Skeletal muscle cell (primary cell): Measurements from ENCODE around the gene TRNT1.

Experiments used
- DNase-seq: peaks from one replicate; pipeline ENCODE4 v3.0.0-alpha.2; 2010; ENCODE audit warnings: low read depth
- H3K4me3 ChIP-seq: 2 replicates; pipeline ENCODE4 v1.5.1; 2011; ENCODE audit warnings: low read depth, mild to moderate bottlenecking, control low read depth, low read length, moderate library complexity

Gene TRNT1

GRCh38 chr3:3109407-3110298 lies 17.1 kb upstream of the TRNT1 start:
- DNase-seq: no peak
- H3K4me3 ChIP-seq: no peak overlapping the region

GRCh38 chr3:3110299-3110630 lies 16.5 kb upstream of the TRNT1 start, which contains the start of gene IL5RA:
TSS of gene IL5RA (minus strand) at chr3:3110374. CDS start at chr3:3104984, 5,390 bp downstream.
- DNase-seq: no peak
- no peak within 1 kb of the TSS for H3K4me3 ChIP-seq

- DNase-seq: no peak
- no peak overlapping the region for H3K4me3 ChIP-seq
These were observed 15.9 kb upstream of the TRNT1 start for GRCh38 chr3:3110749-3111361.

- H3K4me3 ChIP-seq: no peak overlapping the region
- DNase-seq: no peak
These were observed 13.6 kb upstream of the TRNT1 start for GRCh38 chr3:3113042-3113709.

- no peak for DNase-seq
- no peak overlapping the region for H3K4me3 ChIP-seq
These were observed 9.1 kb upstream of the TRNT1 start for GRCh38 chr3:3117651-3118050.

GRCh38 chr3:3119393-3119851 lies 7.3 kb upstream of the TRNT1 start:
- DNase-seq: no peak
- no peak overlapping the region for H3K4me3 ChIP-seq

- peak overlapping the region; percentile 64 for H3K4me3 ChIP-seq
- no peak for DNase-seq
These were observed 763 bp upstream of the TRNT1 start for GRCh38 chr3:3125977-3126376.

- H3K4me3 ChIP-seq: peak overlapping the region; percentile 64
- DNase-seq: no peak
These were observed 781 bp downstream of the TRNT1 start for GRCh38 chr3:3127432-3128010.

GRCh38 chr3:3129579-3129978 lies 2.8 kb downstream of the TRNT1 start:
- no peak overlapping the region for H3K4me3 ChIP-seq
- DNase-seq: no peak

- no peak overlapping the region for H3K4me3 ChIP-seq
- DNase-seq: no peak
These were observed 6.8 kb downstream of the TRNT1 start for GRCh38 chr3:3133500-3133899.

GRCh38 chr3:3134750-3135448 lies 8.2 kb downstream of the TRNT1 start:
- no peak overlapping the region for H3K4me3 ChIP-seq
- DNase-seq: no peak

GRCh38 chr3:3137526-3137925 lies 10.8 kb downstream of the TRNT1 start:
- DNase-seq: no peak
- H3K4me3 ChIP-seq: no peak overlapping the region

GRCh38 chr3:3141939-3142338 lies 15.2 kb downstream of the TRNT1 start:
- H3K4me3 ChIP-seq: no peak overlapping the region
- no peak for DNase-seq

- DNase-seq: no peak
- H3K4me3 ChIP-seq: no peak overlapping the region
These were observed 19.1 kb downstream of the TRNT1 start for GRCh38 chr3:3145831-3146230.

GRCh38 chr3:3149560-3149959 lies 22.8 kb downstream of the TRNT1 start:
- no peak overlapping the region for H3K4me3 ChIP-seq
- DNase-seq: no peak

- no peak for DNase-seq
- H3K4me3 ChIP-seq: no peak overlapping the region
These were observed 24.8 kb downstream of the TRNT1 start for GRCh38 chr3:3151513-3151912.

GRCh38 chr3:3154879-3155610 lies 28.3 kb downstream of the TRNT1 start:
- H3K4me3 ChIP-seq: no peak overlapping the region
- no peak for DNase-seq

GRCh38 chr3:3157484-3157883 lies 30.7 kb downstream of the TRNT1 start:
- no peak overlapping the region for H3K4me3 ChIP-seq
- DNase-seq: no peak

- no peak overlapping the region for H3K4me3 ChIP-seq
- DNase-seq: no peak
These were observed 34.1 kb downstream of the TRNT1 start for GRCh38 chr3:3160826-3161225.
